ENCODE data around the gene PIWIL4.

PIWIL4 gene

GRCh38 chr11:94543695-94544645 lies 23.2 kb upstream of the PIWIL4 start, which contains the start of gene FUT4 (continued):
- peak; percentile 22; the same call in 1 of the 2 replicates for TF ChIP-seq CTCF (tag by site-specific recombination; IDR thresholded peaks at IDR 0.05)
- no peak for TF ChIP-seq BCL6B (tag by site-specific recombination; IDR thresholded peaks at IDR 0.05)
- TF ChIP-seq ZFP37 (tag by site-specific recombination; IDR thresholded peaks at IDR 0.05), result peak; percentile 94; the same call in 1 of the 2 replicates
- 0 out of 2 replicates have a peak, but pooled peaks have one; percentile 7 for TF ChIP-seq ZNF596 (tag by site-specific recombination; IDR thresholded peaks at IDR 0.05)
- no peak for TF ChIP-seq ZSCAN16 (tag by site-specific recombination; IDR thresholded peaks at IDR 0.05)
- peak; percentile 94 for TF ChIP-seq KLF1 (tag by site-specific recombination; IDR thresholded peaks at IDR 0.05)
- no peak for TF ChIP-seq SALL2 (tag by site-specific recombination; IDR thresholded peaks at IDR 0.05; ENCODE audit: borderline replicate concordance)
- TF ChIP-seq ATF2 (tag by site-specific recombination; IDR thresholded peaks at IDR 0.05; ENCODE audit: low read depth), result no peak
- TF ChIP-seq ZNF433 (tag by site-specific recombination; IDR thresholded peaks at IDR 0.05; ENCODE audit: low read depth), result no peak
- TF ChIP-seq ZNF830 (tag by site-specific recombination; IDR thresholded peaks at IDR 0.05; ENCODE audit: low read depth), result no peak
- no peak for TF ChIP-seq ZNF266 (tag by site-specific recombination; IDR thresholded peaks at IDR 0.05; ENCODE audit: low read depth)
- TF ChIP-seq HOXA7 (CRISPR knock-in tag; IDR thresholded peaks at IDR 0.05; ENCODE audit: borderline replicate concordance), result no peak
- peak; percentile 37; the same call in 1 of the 2 replicates for TF ChIP-seq GLIS1 (tag by site-specific recombination; IDR thresholded peaks at IDR 0.05)
- TF ChIP-seq ZNF677 (tag by site-specific recombination; IDR thresholded peaks at IDR 0.05), result no peak
- 0 out of 2 replicates have a peak, but pooled peaks have one; percentile 17 for TF ChIP-seq MZF1 (tag by site-specific recombination; IDR thresholded peaks at IDR 0.05; ENCODE audit: borderline replicate concordance)
- TF ChIP-seq ZNF704 (tag by site-specific recombination; IDR thresholded peaks at IDR 0.05), result no peak
- no peak for TF ChIP-seq ZNF114 (tag by site-specific recombination; IDR thresholded peaks at IDR 0.05)
- TF ChIP-seq ZNF366 (tag by site-specific recombination; conservative IDR thresholded peaks at IDR 0.05), result peak; percentile 81
- TF ChIP-seq ZNF837 (tag by site-specific recombination; IDR thresholded peaks at IDR 0.05), result no peak
- TF ChIP-seq ZNF664 (tag by site-specific recombination; IDR thresholded peaks at IDR 0.05), result no peak
- no peak for TF ChIP-seq ZNF19 (tag by site-specific recombination; IDR thresholded peaks at IDR 0.05; ENCODE audit: low read depth)
- peak; percentile 95 for TF ChIP-seq ZBTB17 (tag by site-specific recombination; IDR thresholded peaks at IDR 0.05)
- TF ChIP-seq ZNF76 (tag by site-specific recombination; IDR thresholded peaks at IDR 0.05; ENCODE audit: borderline replicate concordance, low read depth), result peak; percentile 73; the same call in 1 of the 2 replicates
- no peak for TF ChIP-seq ZNF654 (tag by site-specific recombination; IDR thresholded peaks at IDR 0.05; ENCODE audit: low read depth)
- peak; percentile 23; the same call in 1 of the 2 replicates for TF ChIP-seq ZNF121 (tag by site-specific recombination; IDR thresholded peaks at IDR 0.05)
- no peak for TF ChIP-seq ZNF214 (tag by site-specific recombination; IDR thresholded peaks at IDR 0.05; ENCODE audit: borderline replicate concordance)
- TF ChIP-seq SCRT2 (tag by site-specific recombination; IDR thresholded peaks at IDR 0.05), result no peak
- TF ChIP-seq IKZF3 (tag by site-specific recombination; IDR thresholded peaks at IDR 0.05), result 0 out of 2 replicates have a peak, but pooled peaks have one; percentile 6
- no peak for TF ChIP-seq ZNF670 (tag by site-specific recombination; IDR thresholded peaks at IDR 0.05; ENCODE audit: low read depth)
